Activated naive CD8-positive, alpha-beta T cell treated with anti-CD3 and anti-CD28 coated beads for 36 hours (primary cell): ENCODE results near the gene GALR3. TPM values are rescaled to one million over a fixed set of nuclear protein-coding genes. Genes with fewer than 3 reads are reported as not detected.

Experiments
- DNase-seq: peaks from one replicate; pipeline ENCODE4 v3.0.0; 2021
- H3K27ac Mint-ChIP-seq: one replicate; pipeline ENCODE4 v1.8.0; 2022; ENCODE audit warnings: mild to moderate bottlenecking, moderate library complexity, mixed read lengths
- H3K27me3 Mint-ChIP-seq: one replicate; pipeline ENCODE4 v1.8.0; 2022; ENCODE audit warnings: mild to moderate bottlenecking, mixed read lengths
- H3K36me3 Mint-ChIP-seq: one replicate; pipeline ENCODE4 v1.8.0; 2021; ENCODE audit warnings: mild to moderate bottlenecking, mixed read lengths
- H3K4me1 Mint-ChIP-seq: one replicate; pipeline ENCODE4 v1.8.0; 2021; ENCODE audit warnings: mixed read lengths
- H3K4me3 Mint-ChIP-seq: one replicate; pipeline ENCODE4 v1.8.0; 2022; ENCODE audit warnings: mild to moderate bottlenecking, moderate library complexity, mixed read lengths
- H3K9me3 Mint-ChIP-seq: one replicate; pipeline ENCODE4 v1.8.0; 2022; ENCODE audit warnings: mixed read lengths
- total RNA-seq, 2 experiments: library from RNA; stranded (reverse); gene quantifications; one replicate each; pipeline ENCODE4 v1.2.3, GENCODE V29; 2021

The GALR3 gene
- total RNA-seq, 2 experiments from 2014 or later, result not detected

DNA sequence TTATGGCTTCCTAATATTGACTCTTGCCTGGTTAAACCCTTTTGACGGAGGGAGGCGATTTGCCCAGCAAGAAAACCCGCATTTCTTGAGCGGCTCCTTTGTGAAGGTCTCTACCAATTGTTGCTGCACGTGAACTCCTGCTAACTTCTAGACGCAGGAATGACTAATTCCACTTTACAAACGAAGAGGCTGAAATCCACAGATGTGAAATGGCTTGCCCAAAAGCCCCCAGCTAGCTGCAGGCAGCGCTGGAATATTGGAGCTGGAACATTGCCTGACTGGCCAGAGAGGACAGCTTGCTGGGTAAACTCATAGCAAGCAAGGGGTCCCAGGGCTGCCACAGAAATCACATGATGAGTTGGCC, 14.9 kb upstream of the GALR3 start:
- no peak for DNase-seq
- no peaks in the 10 kb centered on the region for H3K9me3 Mint-ChIP-seq
- peaks cover 28% of the 10 kb centered on the region for H3K4me1 Mint-ChIP-seq
- peak overlapping the region; percentile 77 for H3K4me3 Mint-ChIP-seq
- no peak overlapping the region for H3K27ac Mint-ChIP-seq
- H3K27me3 Mint-ChIP-seq, result peaks cover 81% of the 10 kb centered on the region
- H3K36me3 Mint-ChIP-seq, result no peaks in the 10 kb centered on the region

DNA sequence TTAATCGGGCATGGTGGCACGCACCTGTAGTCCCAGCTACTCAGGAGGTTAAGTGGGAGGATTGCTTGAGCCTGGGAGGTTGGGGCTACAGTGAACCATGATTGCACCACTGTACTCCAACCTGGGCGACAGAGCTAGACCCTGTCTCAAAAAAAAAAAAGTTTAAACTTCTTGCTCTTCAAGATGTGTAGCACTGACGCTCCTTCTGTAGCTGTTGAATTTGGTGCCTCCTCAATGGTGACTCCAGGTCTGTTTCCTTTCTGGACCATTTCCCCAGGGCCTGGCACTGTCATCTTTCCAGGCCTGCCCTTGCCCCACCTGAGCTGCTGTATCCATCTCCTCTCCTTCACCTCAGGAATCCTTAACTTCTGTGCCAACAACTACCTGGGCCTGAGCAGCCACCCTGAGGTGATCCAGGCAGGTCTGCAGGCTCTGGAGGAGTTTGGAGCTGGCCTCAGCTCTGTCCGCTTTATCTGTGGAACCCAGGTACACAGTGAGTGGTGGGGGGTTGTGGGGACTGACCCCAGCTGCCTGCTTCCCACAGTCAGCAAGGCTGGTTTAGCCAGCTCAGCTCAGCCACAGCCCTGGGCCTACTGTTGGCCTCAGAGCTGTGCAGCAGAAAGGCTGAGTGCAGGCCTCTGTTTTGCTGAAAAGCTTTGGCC, 13.4 kb upstream of the GALR3 start:
- Mint-ChIP-seq H3K4me1 (peaks cover 22% of the 10 kb centered on the region), H3K4me3 (no peak overlapping the region), H3K9me3 (no peaks in the 10 kb centered on the region), H3K36me3 (no peaks in the 10 kb centered on the region), H3K27ac (no peak overlapping the region), H3K27me3 (peaks cover 71% of the 10 kb centered on the region)
- no peak for DNase-seq

GRCh38 chr22:37811867-37812266, 11.3 kb upstream of the GALR3 start:
- H3K36me3 Mint-ChIP-seq, result no peaks in the 10 kb centered on the region
- DNase-seq, result no peak
- peaks cover 9% of the 10 kb centered on the region for H3K4me1 Mint-ChIP-seq
- no peak overlapping the region for H3K4me3 Mint-ChIP-seq
- H3K9me3 Mint-ChIP-seq, result no peaks in the 10 kb centered on the region
- no peak overlapping the region for H3K27ac Mint-ChIP-seq
- H3K27me3 Mint-ChIP-seq, result peaks cover 54% of the 10 kb centered on the region

GRCh38 chr22:37812869-37813678, 10.1 kb upstream of the GALR3 start:
- no peaks in the 10 kb centered on the region for H3K36me3 Mint-ChIP-seq
- H3K27me3 Mint-ChIP-seq, result peaks cover 46% of the 10 kb centered on the region
- H3K4me1 Mint-ChIP-seq, result peaks cover 6% of the 10 kb centered on the region
- no peak overlapping the region for H3K4me3 Mint-ChIP-seq
- no peak for DNase-seq
- no peaks in the 10 kb centered on the region for H3K9me3 Mint-ChIP-seq
- no peak overlapping the region for H3K27ac Mint-ChIP-seq

DNA sequence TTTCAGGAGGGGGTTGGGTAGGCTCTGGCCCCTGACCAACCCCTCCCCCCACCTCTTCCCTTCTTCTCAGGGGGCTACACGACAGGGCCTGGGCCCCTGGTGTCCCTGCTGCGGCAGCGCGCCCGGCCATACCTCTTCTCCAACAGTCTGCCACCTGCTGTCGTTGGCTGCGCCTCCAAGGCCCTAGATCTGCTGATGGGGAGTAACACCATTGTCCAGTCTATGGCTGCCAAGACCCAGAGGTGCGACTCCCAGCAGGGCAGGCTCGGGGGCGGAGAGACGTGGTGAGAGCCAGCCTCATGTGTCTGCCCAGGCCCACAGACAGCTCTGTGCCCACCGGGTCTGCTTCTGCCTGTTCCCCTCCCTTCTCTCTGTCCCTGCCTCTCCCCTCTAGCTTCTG, 7.6 kb upstream of the GALR3 start:
- Mint-ChIP-seq H3K36me3 (no peaks in the 10 kb centered on the region), H3K27ac (no peak overlapping the region), H3K9me3 (no peaks in the 10 kb centered on the region), H3K4me3 (no peak overlapping the region), H3K4me1 (peaks cover 10% of the 10 kb centered on the region), H3K27me3 (peaks cover 39% of the 10 kb centered on the region)
- DNase-seq, result no peak

- Mint-ChIP-seq H3K4me3 (no peak overlapping the region), H3K27me3 (peaks cover 40% of the 10 kb centered on the region), H3K36me3 (no peaks in the 10 kb centered on the region), H3K9me3 (no peaks in the 10 kb centered on the region), H3K4me1 (peaks cover 10% of the 10 kb centered on the region), H3K27ac (no peak overlapping the region)
- DNase-seq, result no peak
Measured at GRCh38 chr22:37816543-37817180, 6.5 kb upstream of the GALR3 start.

DNA sequence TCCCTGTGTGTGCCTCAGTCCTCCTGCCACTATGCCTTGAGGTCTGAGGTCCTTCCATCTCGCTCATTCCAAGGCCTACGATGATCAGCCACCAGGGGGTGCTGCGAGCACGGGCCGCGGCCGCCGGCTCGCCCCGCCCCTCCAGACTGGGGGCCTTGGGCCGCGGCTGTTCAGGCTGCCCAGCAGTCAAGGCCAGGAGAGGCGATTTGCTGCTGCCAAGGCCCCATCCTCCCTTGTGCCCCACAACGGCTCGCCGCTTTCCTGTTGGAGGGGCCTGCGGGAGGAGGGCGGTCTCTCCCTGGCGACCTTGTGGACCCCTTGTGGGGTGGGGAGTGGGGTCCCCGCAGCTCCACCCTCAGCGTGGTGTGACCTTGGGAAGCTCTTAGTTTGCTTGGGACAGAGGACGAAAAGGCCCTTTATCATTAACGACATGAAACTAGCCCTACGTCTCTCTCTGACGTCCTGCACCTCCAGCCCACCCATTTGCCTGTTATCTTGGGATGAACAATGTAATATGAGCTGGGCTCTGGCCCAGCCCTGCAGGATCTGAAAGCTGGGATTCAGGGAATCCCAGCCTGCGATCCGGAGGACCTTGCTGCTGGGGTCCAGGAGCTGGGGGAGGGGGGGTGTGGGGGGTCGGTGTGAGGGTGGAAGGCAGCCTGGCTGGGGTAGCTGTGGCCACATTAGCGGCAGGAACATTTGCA, 5.3 kb upstream of the GALR3 start:
- H3K4me3 Mint-ChIP-seq, result peak overlapping the region; percentile 2
- H3K27ac Mint-ChIP-seq, result no peak overlapping the region
- no peaks in the 10 kb centered on the region for H3K9me3 Mint-ChIP-seq

DNA sequence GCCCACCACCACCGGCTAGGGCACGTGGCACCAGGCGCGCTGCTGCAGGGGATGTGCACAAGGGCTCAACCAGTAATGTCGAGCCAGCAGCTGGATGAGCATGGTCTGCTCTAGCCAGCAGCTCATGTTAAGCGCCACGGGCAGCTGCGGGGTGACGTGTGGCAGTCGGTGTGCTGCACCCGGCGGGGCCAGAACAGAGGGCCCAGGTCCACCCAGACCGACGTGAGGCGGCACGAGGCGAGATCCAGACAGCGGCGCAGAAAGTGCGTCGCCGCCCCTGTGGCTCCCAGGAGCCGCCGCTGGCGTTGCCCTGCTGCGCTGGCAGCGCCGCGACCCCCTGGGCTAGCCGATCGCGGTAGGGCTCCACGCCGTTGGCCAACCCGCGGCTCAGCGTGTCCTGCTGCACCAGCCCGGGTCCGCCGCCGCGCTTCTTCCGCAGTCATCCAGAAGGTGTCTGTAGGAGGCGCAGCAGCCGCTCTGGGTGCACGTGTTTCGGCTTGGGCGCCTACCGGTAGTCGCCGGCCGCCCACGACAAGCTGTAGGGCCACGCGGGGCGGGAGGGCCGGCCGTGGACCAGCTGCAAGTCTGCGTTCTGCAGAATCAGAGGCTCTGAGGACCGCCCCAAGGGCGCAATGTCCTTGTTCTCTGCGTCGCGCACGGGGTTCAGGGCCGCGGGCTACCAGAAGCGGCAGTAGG, 4.6 kb upstream of the GALR3 start:
- H3K36me3 Mint-ChIP-seq, result no peaks in the 10 kb centered on the region

More for the DNA sequence above, 5.3 kb upstream of the GALR3 start:
- no peaks in the 10 kb centered on the region for H3K36me3 Mint-ChIP-seq
- peaks cover 10% of the 10 kb centered on the region for H3K4me1 Mint-ChIP-seq
- peaks cover 41% of the 10 kb centered on the region for H3K27me3 Mint-ChIP-seq
- peak; percentile 84 for DNase-seq

DNA sequence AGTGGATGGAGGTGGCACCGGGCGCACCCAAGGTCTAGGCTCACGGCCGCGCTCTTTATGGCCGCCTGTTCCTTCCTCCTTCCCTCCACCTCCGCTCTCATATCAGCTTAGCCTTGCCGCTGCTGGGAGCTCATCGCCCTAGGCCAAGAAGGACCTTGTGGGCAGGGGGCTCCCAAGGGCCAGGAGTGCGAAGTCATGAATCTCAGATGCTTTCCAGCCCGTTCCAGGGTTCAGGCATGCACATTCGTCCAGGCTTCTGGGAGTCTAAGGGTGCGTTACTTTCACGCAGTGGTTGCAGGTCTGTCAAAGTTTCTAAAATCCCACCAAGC, 4.1 kb upstream of the GALR3 start:
- H3K4me1 Mint-ChIP-seq, result peaks cover 10% of the 10 kb centered on the region
- no peaks in the 10 kb centered on the region for H3K36me3 Mint-ChIP-seq
- peak overlapping the region; percentile 20 for H3K27ac Mint-ChIP-seq
- peaks cover 49% of the 10 kb centered on the region for H3K27me3 Mint-ChIP-seq
- no peaks in the 10 kb centered on the region for H3K9me3 Mint-ChIP-seq
- no peak overlapping the region for H3K4me3 Mint-ChIP-seq
- no peak for DNase-seq

More for the DNA sequence above, 4.6 kb upstream of the GALR3 start:
- Mint-ChIP-seq H3K9me3 (no peaks in the 10 kb centered on the region), H3K27me3 (peaks cover 45% of the 10 kb centered on the region), H3K4me1 (peaks cover 10% of the 10 kb centered on the region), H3K4me3 (no peak overlapping the region), H3K27ac (no peak overlapping the region)
- DNase-seq, result peak; percentile 75

GRCh38 chr22:37820350-37820749, 2.8 kb upstream of the GALR3 start:
- H3K4me1 Mint-ChIP-seq, result peaks cover 10% of the 10 kb centered on the region
- no peak for DNase-seq
- H3K36me3 Mint-ChIP-seq, result no peaks in the 10 kb centered on the region

DNA sequence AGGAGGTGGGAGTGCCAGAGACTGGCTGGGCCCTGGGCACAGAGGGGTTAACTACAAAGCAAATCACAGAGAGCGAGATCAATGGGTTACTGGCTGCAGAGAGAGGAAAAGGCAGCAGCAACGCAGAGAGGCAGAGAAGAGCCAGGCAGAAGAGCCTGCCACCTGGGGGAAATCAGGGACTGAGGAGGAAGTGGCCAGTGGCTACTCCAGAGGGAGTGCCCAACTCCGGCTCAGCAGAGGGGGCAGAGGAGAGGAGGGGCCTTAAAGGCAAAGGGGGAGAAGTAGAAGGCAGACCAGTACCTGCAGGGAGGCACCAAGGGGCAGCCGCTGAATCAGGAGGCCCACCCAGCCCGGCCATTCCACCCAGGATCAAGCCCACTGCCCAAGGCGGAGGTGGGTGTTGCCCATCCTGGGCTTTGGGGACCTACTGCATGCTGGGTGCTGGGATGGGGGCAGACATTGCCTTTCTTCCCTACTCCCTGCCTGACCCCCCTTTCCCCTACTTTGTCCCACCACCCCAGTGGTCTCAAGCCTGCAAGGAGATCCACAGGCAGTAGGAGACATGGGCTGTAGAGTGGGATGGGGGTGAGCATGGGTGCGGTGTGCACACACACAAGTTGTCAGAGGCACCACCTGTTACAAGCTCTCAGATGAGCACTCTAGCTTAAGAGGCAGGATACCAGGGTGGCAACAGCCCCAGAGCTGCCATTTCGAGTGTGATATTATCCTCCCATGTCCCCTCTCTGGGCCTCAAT, 926 bp upstream of the GALR3 start:
- Mint-ChIP-seq H3K4me3 (no peak overlapping the region), H3K4me1 (peaks cover 10% of the 10 kb centered on the region), H3K27ac (no peak overlapping the region)

More at GRCh38 chr22:37820350-37820749, 2.8 kb upstream of the GALR3 start:
- peaks cover 53% of the 10 kb centered on the region for H3K27me3 Mint-ChIP-seq
- no peaks in the 10 kb centered on the region for H3K9me3 Mint-ChIP-seq
- no peak overlapping the region for H3K27ac Mint-ChIP-seq
- H3K4me3 Mint-ChIP-seq, result no peak overlapping the region

DNA sequence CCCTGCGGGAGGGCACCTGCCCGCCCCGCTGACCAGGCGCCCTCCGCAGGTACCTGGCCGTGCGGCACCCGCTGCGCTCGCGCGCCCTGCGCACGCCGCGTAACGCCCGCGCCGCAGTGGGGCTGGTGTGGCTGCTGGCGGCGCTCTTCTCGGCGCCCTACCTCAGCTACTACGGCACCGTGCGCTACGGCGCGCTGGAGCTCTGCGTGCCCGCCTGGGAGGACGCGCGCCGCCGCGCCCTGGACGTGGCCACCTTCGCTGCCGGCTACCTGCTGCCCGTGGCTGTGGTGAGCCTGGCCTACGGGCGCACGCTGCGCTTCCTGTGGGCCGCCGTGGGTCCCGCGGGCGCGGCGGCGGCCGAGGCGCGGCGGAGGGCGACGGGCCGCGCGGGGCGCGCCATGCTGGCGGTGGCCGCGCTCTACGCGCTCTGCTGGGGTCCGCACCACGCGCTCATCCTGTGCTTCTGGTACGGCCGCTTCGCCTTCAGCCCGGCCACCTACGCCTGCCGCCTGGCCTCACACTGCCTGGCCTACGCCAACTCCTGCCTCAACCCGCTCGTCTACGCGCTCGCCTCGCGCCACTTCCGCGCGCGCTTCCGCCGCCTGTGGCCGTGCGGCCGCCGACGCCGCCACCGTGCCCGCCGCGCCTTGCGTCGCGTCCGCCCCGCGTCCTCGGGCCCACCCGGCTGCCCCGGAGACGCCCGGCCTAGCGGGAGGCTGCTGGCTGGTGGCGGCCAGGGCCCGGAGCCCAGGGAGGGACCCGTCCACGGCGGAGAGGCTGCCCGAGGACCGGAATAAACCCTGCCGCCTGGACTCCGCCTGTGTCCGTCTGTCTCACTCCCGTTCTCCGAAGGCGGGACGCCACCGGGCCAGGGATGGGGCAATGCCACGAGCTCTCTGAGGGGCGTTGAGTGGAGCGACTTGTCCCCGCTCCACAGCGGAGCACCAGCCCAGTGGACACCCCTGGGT, 1.8 kb downstream of the GALR3 start:
- H3K4me3 Mint-ChIP-seq, result peak overlapping the region; percentile 47
- H3K27ac Mint-ChIP-seq, result no peak overlapping the region
- no peaks in the 10 kb centered on the region for H3K4me1 Mint-ChIP-seq

More for the DNA sequence above, 926 bp upstream of the GALR3 start:
- Mint-ChIP-seq H3K36me3 (no peaks in the 10 kb centered on the region), H3K27me3 (peaks cover 57% of the 10 kb centered on the region), H3K9me3 (no peaks in the 10 kb centered on the region)
- DNase-seq, result no peak

DNA sequence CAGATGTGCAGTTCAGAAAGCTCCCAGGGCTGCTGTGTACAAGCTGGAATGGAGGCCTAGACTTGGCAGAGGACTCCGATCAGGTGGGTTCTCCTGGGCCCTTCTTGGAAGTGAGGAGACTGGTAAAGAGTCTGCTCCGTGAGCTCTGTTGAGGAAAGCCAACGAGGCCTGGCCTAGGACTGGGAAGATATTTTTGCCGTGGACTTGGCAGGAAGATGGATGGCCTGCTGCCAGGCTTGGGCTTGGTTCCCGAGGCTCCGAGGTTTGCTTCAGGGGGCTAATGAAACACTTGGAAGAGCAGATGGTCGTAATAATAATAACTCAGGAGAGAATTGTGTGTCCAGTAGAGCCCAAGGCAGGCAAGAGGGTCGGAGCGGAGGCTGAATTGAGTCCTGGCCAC, 3.9 kb downstream of the GALR3 start:
- no peak for DNase-seq
- H3K9me3 Mint-ChIP-seq, result no peaks in the 10 kb centered on the region
- H3K27ac Mint-ChIP-seq, result no peak overlapping the region
- H3K4me3 Mint-ChIP-seq, result no peak overlapping the region
- peaks cover 26% of the 10 kb centered on the region for H3K27me3 Mint-ChIP-seq
- H3K4me1 Mint-ChIP-seq, result no peaks in the 10 kb centered on the region
- H3K36me3 Mint-ChIP-seq, result peaks cover 4% of the 10 kb centered on the region

More for the DNA sequence above, 1.8 kb downstream of the GALR3 start:
- Mint-ChIP-seq H3K27me3 (peaks cover 44% of the 10 kb centered on the region), H3K36me3 (peaks cover 4% of the 10 kb centered on the region), H3K9me3 (no peaks in the 10 kb centered on the region)
- DNase-seq, result peak; percentile 35
